Osteoblast (primary cell): ENCODE measurements around the gene REV1. TPM values are rescaled to one million over a fixed set of nuclear protein-coding genes. Genes with fewer than 3 reads are reported as not detected.

Experiments
- DNase-seq: peaks from one replicate; pipeline ENCODE4 v3.0.0; 2011; ENCODE audit warnings: low spot score, mixed read lengths; ENCODE audit not compliant: insufficient read length; ENCODE audit errors: missing footprints
- H2AFZ ChIP-seq: 2 replicates; pipeline ENCODE4 v1.6.0; 2011; ENCODE audit warnings: mild to moderate bottlenecking, low read length
- H3K27ac ChIP-seq: 2 replicates; pipeline ENCODE4 v1.5.1; 2011; ENCODE audit warnings: mild to moderate bottlenecking, low read depth, low read length, moderate library complexity
- H3K27me3 ChIP-seq: 2 replicates; pipeline ENCODE4 v1.6.0; 2012; ENCODE audit warnings: mild to moderate bottlenecking, control low read depth, inconsistent platforms, low read length, moderate library complexity; ENCODE audit not compliant: insufficient read depth
- H3K36me3 ChIP-seq: 2 replicates; pipeline ENCODE4 v1.5.1; 2011; ENCODE audit warnings: mild to moderate bottlenecking, low read length, control low read depth, moderate library complexity; ENCODE audit not compliant: insufficient read depth
- H3K4me1 ChIP-seq: 2 replicates; pipeline ENCODE4 v1.5.1; 2011; ENCODE audit warnings: mild to moderate bottlenecking, low read length, control low read depth, moderate library complexity; ENCODE audit not compliant: insufficient read depth
- H3K4me2 ChIP-seq: 2 replicates; pipeline ENCODE4 v1.6.0; 2011; ENCODE audit warnings: mild to moderate bottlenecking, low read length; ENCODE audit not compliant: insufficient read depth
- H3K4me3 ChIP-seq: fragments of 200-600 bp; sonication (generic); 3 replicates; pipeline ENCODE4 v1.5.1; 2012; ENCODE audit warnings: mild to moderate bottlenecking, low read length, inconsistent platforms; ENCODE audit not compliant: insufficient read depth
- H3K79me2 ChIP-seq: 2 replicates; pipeline ENCODE4 v1.6.0; 2012; ENCODE audit warnings: mild to moderate bottlenecking, low read length, control low read depth, inconsistent platforms; ENCODE audit not compliant: insufficient read depth
- H3K9me3 ChIP-seq: 2 replicates; pipeline ENCODE4 v1.5.1; 2011; ENCODE audit warnings: low read depth, low read length, control low read depth
- H4K20me1 ChIP-seq: 2 replicates; pipeline ENCODE4 v1.6.0; 2012; ENCODE audit warnings: mild to moderate bottlenecking, low read length, control low read depth; ENCODE audit not compliant: insufficient read depth
- CTCF ChIP-seq: IDR thresholded peaks from 2 replicates; pipeline ENCODE4 v1.5.1; 2011; ENCODE audit warnings: mild to moderate bottlenecking, low read depth, low read length, moderate library complexity; ENCODE audit errors: extremely low read depth
- total RNA-seq: library from RNA; depleted of rRNA; stranded (reverse); fragments of >200 nt; gene quantifications from 2 replicates; pipeline ENCODE4 v1.2.3, GENCODE V29; 2012

Gene REV1
- total RNA-seq, 1 donor: 37.3 TPM

DNA sequence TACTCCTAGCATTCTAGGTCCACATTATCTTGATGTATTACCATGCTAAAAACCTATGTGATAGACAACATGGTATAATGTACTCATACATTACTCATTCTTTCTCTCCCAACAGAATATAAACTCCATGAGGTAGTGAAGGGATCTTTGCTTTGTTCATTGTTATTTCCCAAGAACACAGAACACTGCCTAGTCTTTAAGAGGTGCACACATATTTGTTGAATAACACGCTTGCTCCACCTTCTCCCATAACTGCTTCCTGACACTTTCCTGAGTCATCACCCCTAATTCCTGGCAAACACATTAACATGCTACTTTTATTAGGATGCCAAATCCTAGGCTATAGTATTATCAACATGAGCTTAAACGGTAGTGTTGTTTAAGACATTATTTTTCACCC is 41.3 kb downstream of the REV1 start:
- H3K27ac ChIP-seq: no peak overlapping the region
- H3K4me2 ChIP-seq: no peak overlapping the region
- H3K27me3 ChIP-seq: no peaks in the 10 kb centered on the region
- H3K79me2 ChIP-seq: peaks cover 42% of the 10 kb centered on the region
- TF ChIP-seq CTCF: no peak
- no peak overlapping the region for H3K4me3 ChIP-seq
- no peaks in the 10 kb centered on the region for H3K9me3 ChIP-seq
- H2AFZ ChIP-seq: no peak overlapping the region
- H4K20me1 ChIP-seq: no peaks in the 10 kb centered on the region
- peaks cover 15% of the 10 kb centered on the region for H3K36me3 ChIP-seq
- DNase-seq: peak; percentile 47
- H3K4me1 ChIP-seq: peaks cover 4% of the 10 kb centered on the region

DNA sequence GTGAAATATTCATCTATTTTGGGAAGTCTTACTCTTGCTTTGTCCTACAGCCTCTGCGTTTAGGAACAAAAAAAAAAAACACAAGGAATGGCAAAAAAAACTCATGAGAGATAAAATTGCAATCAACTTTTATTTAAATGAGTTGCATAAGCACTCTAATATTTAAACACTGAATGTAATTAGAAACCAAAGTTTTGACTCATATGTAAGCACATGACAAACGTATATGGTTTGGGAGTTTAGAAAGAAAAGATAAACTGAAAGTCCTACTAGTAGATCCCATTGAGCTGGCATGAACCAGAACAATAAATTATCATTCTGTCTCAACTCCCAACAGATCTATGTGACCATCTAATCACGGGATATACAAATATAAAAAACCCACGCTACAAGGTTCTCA is 44.8 kb downstream of the REV1 start:
- H3K79me2 ChIP-seq: peaks cover 18% of the 10 kb centered on the region
- no peak overlapping the region for H3K4me3 ChIP-seq
- peaks cover 4% of the 10 kb centered on the region for H3K4me1 ChIP-seq
- no peaks in the 10 kb centered on the region for H3K27me3 ChIP-seq
- no peak overlapping the region for H3K27ac ChIP-seq
- peaks cover 13% of the 10 kb centered on the region for H3K36me3 ChIP-seq
- H4K20me1 ChIP-seq: no peaks in the 10 kb centered on the region
- H3K4me2 ChIP-seq: no peak overlapping the region
- TF ChIP-seq CTCF: no peak
- DNase-seq: peak; percentile 6
- H3K9me3 ChIP-seq: no peaks in the 10 kb centered on the region
- H2AFZ ChIP-seq: no peak overlapping the region

DNA sequence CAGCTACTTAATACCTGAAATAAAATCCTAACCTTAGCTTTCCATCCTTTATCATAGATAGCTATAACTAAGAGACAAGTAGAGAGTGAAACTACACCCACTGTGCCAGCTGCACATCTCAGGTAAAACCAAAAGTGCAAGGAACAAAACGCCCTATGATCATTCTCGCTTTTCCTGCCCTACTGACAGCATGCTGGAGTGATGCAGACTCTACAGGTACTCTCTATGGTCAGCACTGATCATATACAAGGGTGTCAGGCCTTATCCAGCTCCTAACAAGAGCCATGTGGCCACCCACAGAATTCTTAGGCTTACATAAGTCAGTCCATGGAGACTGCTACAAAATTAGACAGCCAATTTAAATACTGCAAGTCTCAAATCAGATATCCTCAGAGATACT is 45.6 kb downstream of the REV1 start:
- DNase-seq: peak; percentile 58
- no peaks in the 10 kb centered on the region for H4K20me1 ChIP-seq
- no peak overlapping the region for H3K27ac ChIP-seq
- no peak overlapping the region for H3K4me3 ChIP-seq
- H3K36me3 ChIP-seq: peaks cover 10% of the 10 kb centered on the region
- H3K4me1 ChIP-seq: peaks cover 4% of the 10 kb centered on the region
- no peak overlapping the region for H2AFZ ChIP-seq
- no peak overlapping the region for H3K4me2 ChIP-seq
- H3K79me2 ChIP-seq: peaks cover 18% of the 10 kb centered on the region
- no peaks in the 10 kb centered on the region for H3K9me3 ChIP-seq
- no peak for TF ChIP-seq CTCF
- H3K27me3 ChIP-seq: no peaks in the 10 kb centered on the region

DNA sequence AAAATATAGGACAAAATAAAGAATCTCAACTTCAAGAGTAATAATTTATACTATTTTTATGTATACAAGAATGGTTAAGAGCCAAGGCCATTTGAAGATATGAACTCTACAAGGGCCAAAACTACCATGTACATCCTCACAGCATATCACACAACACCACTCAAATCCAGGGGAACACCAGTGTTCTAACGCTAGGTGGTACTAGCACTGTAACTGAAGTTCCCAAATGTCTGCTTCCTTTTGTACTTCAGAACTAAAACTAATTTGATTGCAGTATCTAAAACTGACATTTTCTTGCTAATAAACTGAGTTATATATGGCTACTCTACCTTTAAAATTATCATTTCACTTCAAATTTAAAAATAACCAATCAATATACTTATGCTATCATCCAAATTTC is 47.0 kb downstream of the REV1 start:
- H3K4me2 ChIP-seq: no peak overlapping the region

More for the DNA sequence above, 47.0 kb downstream of the REV1 start:
- Histone ChIP-seq H3K4me3 (no peak overlapping the region), H3K27me3 (no peaks in the 10 kb centered on the region), H3K27ac (no peak overlapping the region), H2AFZ (no peak overlapping the region), H3K36me3 (peaks cover 11% of the 10 kb centered on the region), H3K4me1 (no peaks in the 10 kb centered on the region), H3K9me3 (no peaks in the 10 kb centered on the region), H4K20me1 (no peaks in the 10 kb centered on the region), H3K79me2 (peaks cover 18% of the 10 kb centered on the region)
- no peak for DNase-seq
- TF ChIP-seq CTCF: peak; percentile 12
